GM10266 (cell line): ENCODE results near the gene KRTAP10-7.
"Not testable (repeated sequence)": the region's sequence is repeated elsewhere in the genome, so short reads cannot be mapped to it uniquely, and the experiment has no call there.

Experiments used
- DNase-seq: peaks from one replicate; pipeline ENCODE4 v3.0.0; 2012; ENCODE audit errors: extremely low spot score
- CTCF ChIP-seq: IDR thresholded peaks from 2 replicates; pipeline ENCODE4 v1.5.1; 2012; ENCODE audit warnings: mild to moderate bottlenecking, low read depth; ENCODE audit not compliant: control insufficient read depth, insufficient read depth; ENCODE audit errors: missing control alignments

Gene KRTAP10-7

DNA sequence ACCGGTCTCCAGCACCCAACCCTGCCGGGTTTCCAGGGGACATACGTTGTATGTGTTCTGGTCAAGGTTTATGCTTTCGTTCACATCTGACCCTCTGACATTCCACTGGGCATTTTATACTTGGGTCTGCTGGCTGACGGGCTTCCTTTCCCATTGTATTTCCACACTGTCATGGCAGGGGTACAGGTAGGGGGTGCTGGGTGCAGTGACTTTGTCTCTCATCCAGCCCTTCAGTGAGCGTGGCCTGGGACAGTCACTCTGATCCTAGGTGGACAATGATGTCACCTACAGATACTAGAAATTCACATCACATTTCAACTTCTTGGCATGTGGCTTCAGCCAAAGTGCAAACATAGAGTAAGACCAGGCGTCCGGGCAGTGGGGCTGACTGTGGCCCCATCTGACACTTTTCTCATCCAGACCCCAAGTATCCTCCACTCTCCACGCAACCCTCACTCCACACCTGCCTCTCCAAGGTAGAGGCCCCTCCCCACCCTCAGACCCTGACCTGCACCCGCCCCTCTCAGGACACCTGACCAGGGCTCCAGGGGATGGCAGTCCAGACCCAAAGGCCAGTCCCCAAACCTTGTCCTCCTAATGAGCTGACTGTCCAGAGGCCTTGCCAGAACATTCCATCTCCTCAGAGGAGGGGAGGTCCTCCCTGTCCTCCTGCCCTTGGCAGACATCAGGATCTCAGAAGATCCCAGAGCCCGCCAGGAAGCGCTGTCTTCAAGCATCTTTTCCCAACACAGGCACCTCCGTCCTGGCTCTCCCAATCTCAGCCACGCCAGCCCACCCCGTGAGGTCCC is 36.0 kb downstream of the KRTAP10-7 start:
- DNase-seq = no peak
- TF ChIP-seq CTCF = no peak

DNA sequence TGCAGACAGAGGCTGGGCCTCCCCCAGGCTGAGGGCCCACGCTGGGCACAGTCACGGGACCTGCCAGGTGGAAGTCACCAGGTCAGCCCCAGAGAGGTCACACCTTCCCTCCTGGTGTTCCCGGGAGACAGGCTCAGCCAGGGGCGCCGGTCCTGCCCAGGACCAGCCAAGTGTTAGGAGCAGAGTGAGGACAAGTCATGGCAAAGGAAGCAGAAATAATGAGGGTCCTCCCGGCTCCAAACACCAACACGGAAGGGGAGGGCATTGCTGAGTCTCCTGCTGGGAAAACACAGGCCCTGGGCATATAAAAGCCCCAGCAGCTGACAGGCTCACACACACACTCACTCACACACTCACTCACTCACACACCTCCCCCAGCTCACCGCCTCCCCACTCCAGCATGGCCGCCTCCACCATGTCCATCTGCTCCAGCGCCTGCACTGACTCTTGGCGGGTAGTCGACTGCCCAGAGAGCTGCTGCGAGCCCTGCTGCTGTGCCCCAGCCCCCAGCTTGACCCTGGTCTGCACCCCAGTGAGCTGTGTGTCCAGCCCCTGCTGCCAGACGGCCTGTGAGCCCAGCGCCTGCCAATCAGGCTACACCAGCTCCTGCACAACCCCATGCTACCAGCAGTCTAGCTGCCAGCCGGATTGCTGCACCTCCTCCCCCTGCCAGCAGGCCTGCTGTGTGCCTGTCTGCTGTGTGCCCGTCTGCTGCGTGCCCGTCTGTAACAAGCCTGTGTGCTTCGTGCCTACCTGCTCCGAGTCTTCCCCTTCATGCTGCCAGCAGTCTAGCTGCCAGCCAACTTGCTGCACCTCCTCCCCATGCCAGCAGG is 36.8 kb downstream of the KRTAP10-7 start, which contains the start of gene KRTAP10-10:
Gene KRTAP10-10 (plus strand): TSS at position 339 of the 833 bp plus-strand sequence. CDS start 62 bp downstream, at position 401.
- DNase-seq = no peak
- TF ChIP-seq CTCF = no peak

- DNase-seq = not testable (repeated sequence)
These were observed 37.5 kb downstream of the KRTAP10-7 start for GRCh38 chr21:44637851-44638348.

DNA sequence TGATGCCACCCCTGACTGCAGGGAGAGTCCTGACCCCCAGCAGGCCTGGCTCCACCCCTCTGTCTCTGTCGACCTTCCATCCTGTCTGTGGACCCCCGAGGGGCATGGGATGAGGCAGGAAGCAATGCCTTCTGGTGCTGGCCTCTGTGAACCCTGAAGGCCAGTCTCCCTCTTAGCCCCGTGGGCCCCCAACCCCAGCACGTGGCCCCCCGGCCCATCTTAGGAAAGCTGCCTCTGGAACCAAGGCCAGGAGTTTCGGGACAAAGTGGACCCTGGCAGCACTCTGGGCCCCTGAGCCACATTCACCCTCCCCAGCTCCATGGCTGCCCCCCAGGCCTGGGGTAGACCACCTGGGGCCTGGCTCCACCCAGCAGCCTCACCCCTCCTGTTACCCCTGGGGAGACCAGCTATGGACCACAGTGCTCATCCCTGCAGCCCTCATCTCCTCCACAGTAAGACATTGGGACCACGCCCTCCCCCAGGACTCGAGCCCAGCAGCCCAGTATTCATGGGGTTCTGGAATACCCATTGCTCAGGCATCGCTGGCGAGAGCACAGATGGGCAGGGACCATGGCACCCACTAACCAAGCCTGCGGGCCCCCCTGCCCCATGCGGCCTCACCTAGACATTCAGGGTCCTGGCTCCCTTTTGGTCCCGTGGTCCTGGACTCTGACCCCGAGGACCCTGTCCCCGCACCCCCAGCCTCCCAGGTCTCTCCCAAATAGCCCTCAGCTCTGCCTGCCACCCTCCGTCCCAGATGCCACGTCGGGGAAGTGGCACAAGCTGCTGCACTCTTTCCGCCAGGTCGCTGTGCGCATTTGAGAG is 38.3 kb downstream of the KRTAP10-7 start:
- DNase-seq = not testable (repeated sequence)

GRCh38 chr21:44639331-44639655 is 38.9 kb downstream of the KRTAP10-7 start:
- no peak for DNase-seq
- no peak for TF ChIP-seq CTCF

- TF ChIP-seq CTCF = no peak
- no peak for DNase-seq
These were observed 40.4 kb downstream of the KRTAP10-7 start for GRCh38 chr21:44640761-44641160.

DNA sequence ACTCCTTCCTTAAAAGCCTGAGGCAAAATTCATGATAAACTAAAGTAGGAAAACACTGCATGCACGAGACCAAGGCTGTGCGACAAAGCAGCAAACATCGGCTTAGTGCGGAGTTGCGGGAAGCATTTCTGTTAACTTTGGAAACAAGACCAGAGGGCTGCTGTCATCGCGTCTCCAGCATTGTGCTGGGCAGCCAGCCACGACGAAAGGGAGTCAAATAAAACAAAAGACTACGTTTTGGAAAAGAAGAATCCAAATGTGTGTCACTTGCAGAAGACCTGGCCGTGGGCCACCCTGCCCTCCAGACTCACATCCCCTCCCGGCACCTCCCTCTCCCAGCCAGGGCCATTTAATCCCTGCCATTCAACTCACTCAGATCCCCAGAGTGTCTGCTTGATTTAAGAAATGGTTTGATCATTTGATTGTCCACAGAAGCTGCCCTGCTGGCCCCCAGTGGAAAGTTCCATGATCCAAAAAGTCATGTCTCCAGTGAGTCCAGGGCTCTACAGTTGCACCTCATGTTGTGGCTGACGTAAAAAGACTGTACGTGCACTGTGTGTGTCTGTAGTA is 43.4 kb downstream of the KRTAP10-7 start:
- DNase-seq = no peak
- no peak for TF ChIP-seq CTCF

DNA sequence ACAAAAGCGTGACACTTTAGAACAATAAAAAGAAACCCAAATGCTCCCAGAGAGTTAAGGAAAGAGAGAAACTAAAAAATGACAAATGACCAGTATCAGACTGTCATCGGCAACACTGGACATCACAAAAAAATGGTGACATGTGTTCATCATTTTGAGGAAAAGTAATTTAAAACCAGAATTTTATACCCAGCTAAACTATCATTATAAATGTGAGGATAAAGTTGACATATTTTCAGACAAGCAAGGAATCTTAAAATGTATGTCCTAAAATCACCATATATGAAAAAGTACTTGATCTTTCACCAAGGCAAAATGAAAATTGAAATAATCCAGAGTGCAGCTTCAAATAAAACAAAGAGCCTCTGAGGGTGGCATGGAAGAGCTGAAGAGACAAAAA is 44.5 kb downstream of the KRTAP10-7 start:
- no peak for DNase-seq
- TF ChIP-seq CTCF = no peak

- DNase-seq = not testable (repeated sequence)
These were observed 46.2 kb downstream of the KRTAP10-7 start, which contains the start of gene KRTAP10-11 for GRCh38 chr21:44646366-44647221. KRTAP10-11 (plus strand) TSS chr21:44646414; CDS start chr21:44646459, 45 bp downstream.
